Suppressor macrophage treated with lipopolysaccharide for 1 hour (primary cell): ENCODE data around the gene ARHGEF10L.

Experiments used
- DNase-seq, 3 donors: peaks; one replicate each; pipeline ENCODE4 v3.0.0-alpha.2; 2020 to 2022

ARHGEF10L gene

GRCh38 chr1:17665054-17665453 is 125.6 kb downstream of the ARHGEF10L start:
- no peak for DNase-seq

- DNase-seq: no peak
These were observed 126.6 kb downstream of the ARHGEF10L start for GRCh38 chr1:17665950-17666720.

DNA sequence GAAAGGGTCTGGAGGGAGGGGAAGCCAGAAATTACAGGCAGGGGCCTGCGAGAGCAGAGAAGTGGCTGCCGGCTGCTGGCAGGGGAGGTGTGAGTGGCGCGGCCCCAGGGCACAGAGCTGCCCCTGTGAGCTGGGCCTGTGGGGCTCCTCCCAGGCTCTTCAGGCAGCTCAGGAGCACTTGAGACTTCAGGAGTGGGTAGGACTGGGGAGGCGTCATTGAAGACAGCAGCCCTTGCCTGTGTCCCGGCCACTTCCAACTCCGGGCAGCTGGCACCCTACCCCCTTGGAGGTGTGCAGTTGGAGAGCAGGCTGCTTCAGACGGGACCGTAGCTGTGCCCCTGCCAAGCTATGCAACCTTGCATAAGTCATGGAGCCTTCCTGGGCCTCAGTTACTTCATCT is 128.1 kb downstream of the ARHGEF10L start:
- DNase-seq: no peak

DNA sequence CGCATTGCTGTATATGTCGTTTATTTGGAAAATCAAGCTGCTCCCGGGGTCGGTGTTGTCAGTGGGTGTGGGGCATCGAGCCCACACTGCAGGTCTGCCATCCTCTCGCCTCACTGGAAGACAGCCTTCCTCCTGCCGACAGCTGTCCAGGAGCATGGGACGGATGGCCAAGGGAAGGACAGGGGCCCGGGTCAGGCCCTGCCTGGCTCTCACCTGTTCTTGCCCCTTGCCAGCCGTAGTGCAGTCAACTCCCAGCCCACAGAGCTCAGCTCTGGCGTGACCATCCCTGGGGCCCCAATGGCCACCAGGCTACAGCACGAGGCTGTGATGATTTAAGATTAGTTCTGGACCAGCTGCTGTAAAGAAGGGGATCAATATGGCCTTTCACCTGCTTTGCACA is 128.7 kb downstream of the ARHGEF10L start:
- no peak for DNase-seq

- no peak for DNase-seq
These were observed 129.2 kb downstream of the ARHGEF10L start for GRCh38 chr1:17668624-17669175.

GRCh38 chr1:17669305-17669704 is 129.8 kb downstream of the ARHGEF10L start:
- no peak for DNase-seq

DNA sequence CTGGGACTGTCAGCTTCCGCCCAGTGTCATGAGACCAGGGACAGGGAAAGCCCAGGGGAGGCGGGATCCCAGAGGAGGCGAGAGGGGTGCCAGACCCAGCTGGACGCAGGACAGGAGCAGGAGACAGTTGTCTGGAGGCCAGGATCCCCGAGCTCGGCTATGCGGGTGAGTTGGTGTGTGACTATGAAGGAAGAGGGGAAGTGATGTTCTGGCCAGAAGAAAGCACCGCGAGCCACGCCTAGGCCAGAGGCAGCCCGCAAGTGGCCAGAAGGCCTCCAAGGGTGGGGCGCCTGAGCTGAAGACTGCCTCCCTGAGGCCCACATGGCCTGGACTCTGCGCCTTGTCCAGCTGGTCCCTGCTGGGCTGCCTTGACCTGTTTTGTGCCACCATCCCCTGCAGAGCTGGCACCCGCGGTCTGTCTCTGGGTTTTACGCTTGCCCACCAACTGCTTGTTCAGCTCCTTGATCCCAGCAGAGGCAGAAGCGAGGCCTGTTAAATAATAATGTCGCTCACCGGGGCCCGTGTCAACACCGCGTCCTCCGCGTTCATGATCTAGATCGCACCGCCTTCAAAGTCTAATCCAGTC is 130.5 kb downstream of the ARHGEF10L start:
- peak in 1 of 3 donors; percentile 20 for DNase-seq

DNA sequence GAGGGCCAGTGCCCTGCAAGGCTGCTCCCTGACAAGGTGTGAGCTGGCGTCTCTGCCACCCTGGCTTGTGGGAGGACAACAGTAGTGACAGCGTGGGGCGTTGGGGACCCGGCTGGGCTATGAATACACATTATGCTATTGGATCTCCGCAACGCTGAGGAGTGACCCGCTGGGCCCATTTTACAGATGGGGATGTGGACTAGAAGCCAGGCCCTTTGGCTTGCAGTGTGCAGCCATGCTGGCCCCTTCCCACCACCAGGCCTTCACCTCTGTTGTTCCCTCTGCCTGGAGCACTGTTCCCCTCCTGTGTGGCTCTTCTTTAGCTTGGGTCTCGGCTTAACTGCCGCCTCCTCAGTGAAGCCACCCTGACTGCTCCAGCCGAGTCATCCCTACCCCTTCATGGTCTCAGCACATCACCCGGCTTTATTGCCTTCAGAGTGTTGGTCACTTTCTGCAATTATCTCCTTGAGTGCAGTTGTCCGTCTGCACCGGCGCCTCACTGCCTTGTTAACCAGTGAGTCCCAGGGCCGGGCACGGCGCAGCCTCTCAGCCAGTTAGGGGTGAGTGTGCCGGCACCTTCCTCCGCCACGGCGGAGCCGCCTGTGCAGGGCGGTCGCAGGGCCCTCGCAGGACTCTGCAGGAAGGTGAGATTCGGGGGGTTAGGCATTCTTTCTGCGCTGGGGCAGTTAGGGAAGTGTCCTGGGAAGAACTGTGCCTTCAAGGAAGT is 131.3 kb downstream of the ARHGEF10L start:
- no peak for DNase-seq

- no peak for DNase-seq
These were observed 131.8 kb downstream of the ARHGEF10L start for GRCh38 chr1:17671314-17671705.

- no peak for DNase-seq
These were observed 132.2 kb downstream of the ARHGEF10L start for GRCh38 chr1:17671741-17672140.

GRCh38 chr1:17672226-17672625 is 132.7 kb downstream of the ARHGEF10L start:
- DNase-seq: no peak

- DNase-seq: peak; percentile 54 to 64 (median 61)
These were observed 134.0 kb downstream of the ARHGEF10L start for GRCh38 chr1:17673329-17674072.

DNA sequence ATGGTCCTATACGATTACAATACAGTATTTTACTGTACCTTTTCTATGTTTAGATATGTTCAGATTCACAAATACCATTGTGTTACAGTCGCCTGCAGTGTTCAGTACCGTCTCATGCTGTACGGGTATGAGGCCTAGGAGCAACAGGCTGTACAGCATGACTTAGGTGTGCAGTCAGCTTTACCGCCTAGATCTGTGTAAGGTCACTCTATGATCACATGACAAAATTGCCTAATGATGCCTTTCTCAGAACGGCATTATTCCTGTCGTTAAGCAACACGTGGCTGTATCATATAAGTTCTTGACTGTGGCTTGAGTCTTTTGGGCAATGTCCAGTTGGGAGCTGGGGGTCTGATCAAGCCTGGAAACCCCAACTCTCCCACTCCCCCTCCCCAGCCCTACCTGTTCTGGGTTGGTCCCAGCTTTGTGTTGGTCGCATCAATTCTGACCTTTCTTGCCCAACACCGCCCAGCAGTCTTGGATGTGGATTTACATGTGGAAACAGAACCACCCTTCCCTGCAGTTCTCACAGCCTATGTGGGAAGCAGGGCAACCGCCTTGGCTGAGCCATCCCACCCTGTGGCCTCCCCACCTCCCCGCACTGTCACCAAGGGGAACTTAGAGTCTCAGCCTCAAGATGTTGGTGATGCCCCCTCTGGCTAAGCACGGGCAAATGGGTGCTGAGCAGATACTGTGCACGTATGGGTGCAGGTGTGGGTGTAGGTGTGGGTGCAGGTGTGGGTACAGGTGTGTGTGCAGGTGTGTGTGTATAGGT is 135.4 kb downstream of the ARHGEF10L start:
- DNase-seq: peak; percentile 39 to 60 (median 50)

GRCh38 chr1:17675744-17676143 is 136.2 kb downstream of the ARHGEF10L start:
- peak in 2 of 3 donors; percentile 23 to 31 for DNase-seq

DNA sequence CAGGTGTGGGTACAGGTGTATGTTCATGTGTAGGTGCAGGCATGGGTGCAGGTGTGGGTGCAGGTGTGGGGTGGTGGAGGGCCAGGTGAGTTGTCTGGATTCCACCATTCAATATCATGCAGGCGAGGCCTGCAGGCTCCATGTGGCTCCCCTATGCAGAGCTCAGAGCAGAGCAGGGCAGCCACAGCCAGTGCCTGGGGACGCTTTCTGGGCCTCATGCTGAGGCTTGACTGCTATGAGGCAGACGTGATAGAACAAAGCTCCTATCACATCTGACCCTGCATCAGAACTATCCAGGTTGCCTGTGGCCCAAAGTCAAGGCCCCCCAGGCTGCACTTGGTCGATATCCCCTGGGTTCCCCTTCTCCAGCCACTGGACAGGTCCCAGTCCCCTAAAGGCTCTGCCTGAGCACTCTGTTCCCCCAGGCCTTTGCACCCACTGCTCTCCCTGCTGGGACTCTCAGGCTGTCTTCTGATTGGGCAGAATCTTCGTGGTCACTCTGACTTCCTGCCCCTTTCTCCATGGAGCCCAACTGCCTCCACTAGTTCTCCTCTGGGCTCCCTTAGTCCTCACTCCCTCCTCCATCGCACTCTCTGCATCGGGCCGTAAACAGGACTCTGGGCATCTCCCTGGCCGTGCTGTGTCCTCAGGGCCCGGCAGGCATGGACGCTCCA is 137.0 kb downstream of the ARHGEF10L start:
- DNase-seq: peak in 1 of 3 donors; percentile 24

DNA sequence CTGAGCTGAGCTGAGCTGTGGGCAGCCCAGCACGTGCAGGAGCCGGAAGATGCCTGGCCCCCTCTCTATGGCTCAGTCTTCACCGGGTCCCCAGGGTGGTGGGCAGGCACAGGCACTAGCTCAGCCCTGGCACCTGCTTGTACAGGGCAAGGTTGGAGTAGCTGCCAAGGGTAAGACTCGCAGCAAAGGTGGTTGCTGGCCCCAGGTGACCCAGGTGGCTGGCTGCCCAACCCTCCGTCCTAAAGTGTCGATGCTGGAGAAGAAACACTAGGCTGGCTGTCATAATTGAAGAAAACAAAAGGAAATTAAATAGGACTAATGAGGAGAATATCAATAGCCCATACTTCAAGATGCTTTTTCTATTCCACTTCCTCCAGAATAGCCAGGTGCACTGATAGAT is 138.5 kb downstream of the ARHGEF10L start:
- DNase-seq: no peak

DNA sequence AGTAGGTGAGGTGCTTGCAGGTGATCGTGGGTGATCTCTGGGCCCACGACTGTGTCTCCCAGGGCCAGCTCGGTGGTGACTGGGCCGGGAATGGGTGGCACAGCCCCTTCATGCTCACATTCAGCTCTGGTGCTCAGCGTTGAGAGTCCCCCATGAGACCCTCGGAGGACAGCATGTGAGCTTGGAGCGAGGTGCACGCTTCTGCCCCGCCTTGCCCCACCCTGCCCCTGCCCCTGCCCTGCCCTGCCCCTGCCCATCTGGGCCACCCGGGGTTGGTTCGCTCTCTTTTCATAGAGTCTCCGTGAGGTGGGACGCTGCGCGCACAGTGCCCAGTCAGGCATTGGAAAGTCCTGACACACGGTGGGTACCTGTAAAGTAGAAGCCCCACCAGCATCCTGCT is 140.4 kb downstream of the ARHGEF10L start:
- DNase-seq: no peak

- no peak for DNase-seq
These were observed 140.8 kb downstream of the ARHGEF10L start for GRCh38 chr1:17680308-17680707.

DNA sequence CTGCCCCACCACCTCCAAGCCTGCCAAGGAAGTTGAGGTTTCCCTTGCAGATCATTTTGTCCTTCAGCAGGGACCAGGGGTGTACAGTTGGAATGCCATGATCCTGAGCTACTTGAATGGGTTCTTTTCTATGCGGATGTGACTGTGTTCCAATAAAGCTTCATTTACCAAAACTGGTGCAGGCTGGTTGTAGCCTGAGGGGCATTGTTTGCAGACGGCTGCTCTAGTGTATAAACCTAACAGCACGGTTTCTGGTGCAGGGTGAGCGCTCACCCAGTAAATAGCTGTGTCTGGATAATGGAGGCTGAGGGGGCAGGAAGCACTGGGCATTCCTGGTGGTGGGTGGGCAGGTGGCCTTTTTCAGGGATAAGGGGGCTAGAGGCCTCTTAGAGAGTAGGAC is 142.9 kb downstream of the ARHGEF10L start:
- DNase-seq: no peak

DNA sequence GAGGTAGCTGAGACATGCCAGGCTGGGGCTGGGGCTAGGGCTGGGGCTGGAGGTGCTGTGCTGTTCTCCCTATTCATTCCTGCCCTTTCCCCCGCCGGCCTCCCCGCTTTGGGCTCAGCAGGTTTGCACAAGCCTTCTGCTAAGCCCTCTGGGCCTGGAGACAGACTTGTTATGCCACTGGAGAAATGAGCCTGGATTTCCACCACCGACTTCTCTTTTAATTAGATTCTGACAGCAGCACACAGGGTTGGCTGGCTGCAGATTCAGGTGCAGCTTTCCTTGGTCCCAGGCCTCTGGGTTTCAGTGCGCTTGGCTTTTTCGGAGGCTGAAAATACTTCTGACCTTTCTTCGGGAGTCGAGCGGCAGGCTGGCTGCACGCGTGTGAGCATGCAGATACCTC is 144.1 kb downstream of the ARHGEF10L start:
- no peak for DNase-seq

GRCh38 chr1:17684810-17685209 is 145.3 kb downstream of the ARHGEF10L start:
- no peak for DNase-seq
